DMS79 (cell line): ENCODE results near the gene WASF3.
A peak's percentile ranks its signal among the peaks of the same experiment; 100 is the strongest.
"Not testable (repeated sequence)": the region's sequence is repeated elsewhere in the genome, so short reads cannot be mapped to it uniquely, and the experiment has no call there.

ENCODE experiments used
- DNase-seq: peaks from one replicate; lab custom pipeline; 2025; lab: John Stamatoyannopoulos, UW

The WASF3 gene

GRCh38 chr13:26629260-26629825, 71.9 kb downstream of the WASF3 start:
- DNase-seq: no peak

GRCh38 chr13:26635634-26636033, 78.2 kb downstream of the WASF3 start:
- DNase-seq: not testable (repeated sequence)

DNA sequence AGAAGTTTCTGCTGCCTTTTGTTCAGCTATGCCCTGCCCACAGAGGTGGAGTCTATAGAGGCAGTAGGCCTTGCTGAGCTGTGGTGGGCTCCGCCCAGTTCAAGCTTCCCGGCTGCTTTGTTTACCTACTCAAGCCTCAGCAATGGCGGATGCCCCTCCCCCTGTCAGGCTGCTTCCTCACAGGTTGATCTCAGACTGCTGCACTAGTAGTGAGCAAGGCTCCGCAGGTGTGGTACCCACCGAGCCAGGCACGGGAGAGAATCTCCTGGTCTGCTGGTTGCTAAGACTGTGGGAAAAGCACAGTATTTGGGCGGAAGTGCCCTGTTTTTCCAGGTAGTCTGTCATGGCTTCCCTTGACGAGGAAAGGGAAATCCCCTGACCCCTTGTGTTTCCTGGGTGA, 78.6 kb downstream of the WASF3 start:
- DNase-seq: not testable (repeated sequence)

GRCh38 chr13:26646603-26647002, 89.1 kb downstream of the WASF3 start:
- no peak for DNase-seq

GRCh38 chr13:26651234-26651633, 93.8 kb downstream of the WASF3 start:
- no peak for DNase-seq

GRCh38 chr13:26653310-26653709, 95.8 kb downstream of the WASF3 start:
- no peak for DNase-seq

- DNase-seq: no peak
These were observed 96.4 kb downstream of the WASF3 start for GRCh38 chr13:26653842-26654241.

DNA sequence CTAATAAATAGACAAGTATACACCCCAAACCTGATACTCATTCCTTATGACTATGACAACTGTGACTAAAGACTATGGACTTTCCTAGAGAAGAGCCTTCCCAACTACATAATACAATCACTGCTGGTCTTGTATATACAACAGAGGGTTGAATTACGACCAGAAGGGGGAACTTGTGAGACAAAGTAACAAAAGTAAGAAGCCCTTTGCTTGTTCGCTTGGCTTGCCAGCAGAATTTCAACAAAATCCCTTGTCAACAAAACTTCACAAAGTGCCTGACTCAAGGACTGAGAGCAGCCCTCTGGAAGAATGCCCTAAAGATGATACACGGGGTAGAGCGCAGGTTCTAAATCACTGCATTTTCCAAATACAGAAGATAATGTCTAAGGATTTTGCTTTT, 99.4 kb downstream of the WASF3 start:
- no peak for DNase-seq

GRCh38 chr13:26658448-26659385, 101.2 kb downstream of the WASF3 start:
- DNase-seq: no peak

- DNase-seq: no peak
These were observed 102.7 kb downstream of the WASF3 start for GRCh38 chr13:26660185-26660584.

DNA sequence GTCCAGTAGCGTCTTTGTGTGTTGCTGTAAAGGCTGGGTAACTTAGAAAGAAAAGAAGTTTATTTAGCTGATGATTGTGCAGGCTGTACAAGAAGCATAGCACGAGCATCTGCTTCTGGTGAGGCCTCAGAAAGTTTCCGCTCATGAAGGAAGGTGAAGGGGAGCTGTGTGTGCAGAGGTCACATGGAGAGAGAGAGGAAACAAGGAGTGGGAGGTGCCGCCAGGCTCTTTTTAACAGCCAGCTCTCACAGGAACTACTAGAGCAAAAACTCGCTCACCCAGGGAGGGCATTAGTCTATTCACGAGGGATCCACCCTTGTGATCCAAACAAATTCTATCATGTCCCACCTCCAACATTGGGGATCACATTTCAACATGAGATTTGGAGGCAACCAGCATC, 103.3 kb downstream of the WASF3 start:
- no peak for DNase-seq

DNA sequence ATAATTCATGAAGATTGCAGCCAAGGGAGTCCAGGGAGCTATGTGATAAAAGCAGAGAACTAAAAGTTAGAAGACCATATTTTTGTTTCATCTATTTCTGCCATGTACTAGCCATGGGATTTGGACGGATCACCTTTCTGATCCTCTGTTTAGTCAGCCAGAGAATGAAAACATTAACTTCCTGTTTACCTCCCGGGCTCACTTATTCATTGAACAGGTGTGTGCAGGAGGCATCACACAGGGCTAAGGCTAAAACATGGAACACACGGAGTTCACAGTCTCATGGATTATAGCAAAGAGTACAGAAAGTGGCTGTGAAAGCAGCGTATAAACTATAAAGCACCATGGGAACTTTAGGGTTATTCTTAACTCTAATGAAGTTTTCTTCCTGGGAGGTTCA, 106.3 kb downstream of the WASF3 start:
- DNase-seq: no peak

DNA sequence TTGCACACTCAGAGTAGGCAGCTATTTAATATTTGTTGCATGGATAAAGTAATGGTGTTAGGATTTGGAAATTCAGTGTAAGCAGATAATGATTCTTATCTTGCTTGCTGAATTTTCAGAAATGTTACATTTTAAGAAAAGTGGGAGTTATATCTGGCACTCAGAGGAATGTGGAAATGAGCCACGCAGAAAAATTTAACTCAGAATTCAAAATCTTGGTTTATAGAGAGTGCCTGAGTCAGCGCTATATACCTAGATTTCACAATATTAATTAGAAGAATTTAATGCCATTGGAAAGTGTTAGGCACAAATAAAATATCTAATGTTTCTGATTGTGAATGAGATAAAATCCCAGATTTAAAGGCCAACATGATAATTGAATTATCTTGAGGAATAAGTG, 106.8 kb downstream of the WASF3 start:
- no peak for DNase-seq

DNA sequence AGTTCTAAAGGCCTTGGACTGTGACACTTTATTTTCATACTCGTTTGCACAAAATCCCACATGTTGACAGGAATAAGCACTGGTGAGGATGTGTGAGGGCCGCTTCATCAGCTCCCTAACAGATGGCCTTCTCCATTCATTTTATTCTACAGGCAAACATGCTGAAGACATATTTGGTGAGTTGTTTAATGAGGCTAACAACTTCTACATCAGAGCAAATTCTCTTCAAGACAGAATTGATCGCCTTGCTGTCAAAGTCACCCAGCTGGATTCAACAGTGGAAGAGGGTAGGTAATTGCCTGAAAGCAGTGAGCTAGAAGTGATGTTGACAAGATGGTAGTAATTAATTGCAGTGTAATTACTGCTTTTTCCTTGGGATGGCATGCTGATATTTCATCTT, 107.4 kb downstream of the WASF3 start:
- DNase-seq: no peak

DNA sequence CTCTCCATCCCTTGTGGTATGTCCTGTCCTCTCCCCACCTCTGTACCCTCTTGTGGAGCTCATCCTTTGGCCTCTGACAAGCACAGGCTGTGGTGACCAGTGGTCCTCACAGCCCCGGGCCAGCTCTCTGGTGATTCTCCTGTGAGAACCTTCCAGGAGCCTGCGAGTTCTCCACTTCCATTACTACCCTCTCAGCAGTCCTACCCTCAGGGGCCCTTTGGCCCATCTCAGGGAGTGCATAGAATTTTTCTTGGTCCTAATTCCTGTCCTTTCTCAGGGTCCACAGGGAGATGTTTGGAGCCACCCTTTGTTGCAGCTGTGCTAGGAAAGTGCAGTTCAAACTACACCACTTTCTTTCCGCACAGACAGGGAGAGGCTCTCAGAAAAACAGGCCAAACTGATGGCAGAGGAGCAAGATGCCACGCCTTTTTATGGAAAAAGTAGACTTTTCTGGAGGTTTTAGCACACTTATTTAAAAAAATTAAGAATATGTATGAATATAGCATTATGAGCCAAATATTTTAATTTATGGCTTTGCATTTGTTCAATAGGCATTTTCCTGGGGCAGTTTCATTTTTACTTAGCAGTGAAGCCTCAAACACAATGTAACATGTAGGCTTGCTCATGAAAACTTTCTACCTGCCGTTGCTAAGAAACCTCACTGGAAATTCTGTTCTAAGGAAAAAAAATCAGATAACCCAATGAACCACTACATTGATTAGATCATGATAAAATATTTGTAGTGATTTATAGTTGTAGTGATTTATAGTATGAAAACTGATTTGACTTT, 111.1 kb downstream of the WASF3 start:
- no peak for DNase-seq

DNA sequence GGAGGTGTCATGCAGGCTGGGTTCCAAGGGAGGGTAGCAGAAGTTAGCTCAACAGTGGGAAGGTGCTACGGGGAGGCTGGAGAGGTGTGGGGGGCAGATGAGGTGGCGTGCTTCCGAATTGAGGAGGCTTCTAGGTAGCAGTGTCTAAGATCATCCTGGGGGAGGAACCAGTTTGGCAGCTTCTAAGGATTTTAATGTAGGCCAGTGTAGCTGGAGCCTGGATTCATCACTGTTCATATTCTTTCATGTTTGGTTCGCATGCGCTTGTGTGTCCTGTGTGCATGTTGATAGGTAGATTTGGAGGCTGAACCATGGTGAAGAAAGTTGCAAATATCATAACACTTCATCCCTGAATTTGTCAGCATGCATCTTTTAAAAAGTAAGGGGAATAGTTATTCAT, 116.4 kb downstream of the WASF3 start:
- DNase-seq: no peak

DNA sequence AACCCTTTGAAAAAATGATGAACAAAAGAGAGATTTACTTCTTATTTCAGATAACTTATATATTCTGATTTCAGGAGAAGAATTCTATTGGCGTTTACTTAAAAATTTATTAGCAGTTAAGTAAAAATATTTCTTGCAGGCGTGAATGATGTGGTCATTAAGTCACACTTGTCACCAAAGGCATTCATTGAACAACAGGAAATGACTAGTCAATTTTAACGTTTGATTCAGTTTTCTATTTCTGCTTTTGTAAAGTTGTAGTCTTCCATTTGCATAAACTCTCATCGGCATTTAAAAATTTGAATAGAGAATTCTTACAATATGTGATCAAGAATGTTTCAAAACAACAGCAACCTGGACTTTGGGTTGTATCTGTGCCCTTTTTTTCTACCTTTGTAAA, 119.7 kb downstream of the WASF3 start:
- no peak for DNase-seq

GRCh38 chr13:26678330-26678729, 120.8 kb downstream of the WASF3 start:
- DNase-seq: no peak

DNA sequence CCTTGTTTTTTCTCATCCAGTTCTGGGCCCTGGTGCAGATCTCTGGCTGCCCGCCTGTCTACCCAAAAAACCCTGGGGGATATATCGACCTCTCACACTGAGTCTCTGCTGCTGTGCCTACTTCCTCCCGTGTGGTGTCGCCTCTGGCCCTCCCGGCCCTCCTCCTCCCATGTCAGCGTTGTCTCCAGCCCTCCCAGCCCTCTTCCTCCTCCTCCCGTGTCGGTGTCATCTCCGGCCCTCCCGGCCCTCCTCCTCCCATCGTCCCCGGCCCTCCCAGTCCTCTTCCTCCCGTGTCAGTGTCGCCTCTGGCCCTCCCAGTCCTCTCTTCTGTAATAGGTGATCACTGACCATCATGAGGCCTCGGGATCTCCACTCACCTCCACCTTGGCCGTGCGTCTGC, 121.3 kb downstream of the WASF3 start:
- DNase-seq: no peak

GRCh38 chr13:26679411-26680122, 122.1 kb downstream of the WASF3 start:
- DNase-seq: no peak

- DNase-seq: peak; percentile 1
These were observed 122.6 kb downstream of the WASF3 start for GRCh38 chr13:26680123-26680450.

DNA sequence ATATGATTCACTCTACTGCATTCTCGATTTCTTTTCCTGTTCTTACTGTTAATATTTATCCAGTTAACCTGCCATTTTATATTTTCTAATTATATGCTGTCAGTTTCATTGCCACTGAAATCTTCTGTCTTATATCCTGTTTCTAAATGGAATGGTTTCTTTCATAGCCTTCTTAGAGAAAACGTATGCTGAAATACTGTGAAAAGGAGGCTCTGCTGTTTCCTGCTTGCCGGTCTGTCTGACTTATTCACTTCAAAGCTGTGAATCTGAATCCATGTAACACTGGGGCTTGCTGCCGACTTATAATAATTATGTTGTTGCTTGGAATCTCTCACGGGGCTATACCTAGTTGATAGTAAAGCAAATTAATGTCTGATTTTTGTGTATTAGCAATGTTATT, 123.1 kb downstream of the WASF3 start:
- DNase-seq: no peak
